Fibroblast of peridontal ligament (primary cell): ENCODE results near the gene USP12.
"Not testable (repeated sequence)": the region's sequence is repeated elsewhere in the genome, so short reads cannot be mapped to it uniquely, and the experiment has no call there.

Experiments
- DNase-seq: peaks from one replicate; pipeline ENCODE4 v3.0.0-alpha.2; 2010; ENCODE audit errors: extremely low read depth

Gene USP12

GRCh38 chr13:27123445-27123844 lies 48.2 kb downstream of the USP12 start:
- DNase-seq, result not testable (repeated sequence)

DNA sequence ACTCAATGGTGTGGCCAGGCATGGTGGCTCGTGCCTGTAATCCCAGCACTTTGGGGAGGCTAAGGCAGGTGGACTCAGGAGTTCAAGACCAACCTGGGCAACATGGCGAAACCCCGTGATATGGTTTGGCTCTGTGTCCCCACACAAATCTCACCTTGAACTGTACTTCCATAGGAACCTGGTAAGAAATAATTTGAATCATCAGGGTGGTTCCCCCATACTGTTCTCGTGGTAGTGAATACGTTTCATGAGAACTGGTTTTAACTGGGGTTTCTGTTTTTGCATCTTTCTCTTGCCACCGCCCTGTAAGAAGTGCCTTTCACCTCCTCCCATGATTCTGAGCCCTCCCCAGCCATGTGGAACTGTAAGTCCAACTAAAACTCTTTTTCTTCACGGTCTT lies 49.6 kb downstream of the USP12 start:
- DNase-seq, result no peak

DNA sequence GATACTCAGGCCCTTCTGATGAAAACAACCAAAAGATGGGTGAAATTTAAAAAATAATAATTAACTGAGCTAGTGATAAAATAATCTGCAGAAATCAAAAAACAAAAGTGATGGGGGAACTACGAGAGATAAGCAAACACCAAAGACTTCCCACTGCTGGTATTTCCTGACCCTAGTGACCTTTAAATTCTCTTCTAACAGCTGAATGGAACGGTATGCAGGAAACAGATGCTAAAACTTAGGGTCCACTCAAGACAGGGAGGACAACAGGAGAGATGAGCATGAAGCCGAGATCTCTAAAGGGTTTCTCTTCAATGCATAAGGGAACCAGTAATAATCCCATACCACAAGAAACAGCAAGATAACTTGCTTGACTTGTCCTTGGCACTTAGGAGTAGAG lies 50.8 kb downstream of the USP12 start:
- no peak for DNase-seq

GRCh38 chr13:27120011-27120410 lies 51.6 kb downstream of the USP12 start:
- DNase-seq, result peak; percentile 77

DNA sequence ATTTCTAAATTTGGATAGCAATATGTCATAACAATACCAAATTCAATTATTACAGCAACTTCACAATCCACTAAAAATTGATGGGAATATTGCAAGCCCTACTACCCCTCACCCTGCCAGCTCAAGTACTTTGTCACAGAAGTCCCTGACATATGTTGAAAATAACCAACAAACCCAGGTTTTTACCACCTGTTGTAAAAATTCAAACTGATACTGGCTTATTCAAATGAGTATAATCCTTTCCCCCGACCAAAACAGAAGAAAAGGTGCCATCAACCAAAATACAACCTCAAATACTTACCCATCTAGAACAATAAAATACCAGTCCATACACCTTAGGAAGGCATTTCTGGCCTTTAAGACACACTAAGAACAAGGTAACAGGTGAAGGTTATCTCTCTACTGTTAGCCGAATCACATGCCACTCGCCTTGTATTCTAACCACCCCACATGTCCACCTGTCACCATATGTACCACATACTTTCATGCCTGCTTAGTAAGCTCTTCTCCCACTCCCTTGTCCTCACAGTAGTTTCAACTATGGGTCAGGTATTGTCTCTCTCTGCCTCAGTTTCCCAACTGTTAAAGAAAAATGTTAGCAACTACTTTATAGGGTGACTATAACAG lies 53.1 kb downstream of the USP12 start:
- DNase-seq, result no peak

DNA sequence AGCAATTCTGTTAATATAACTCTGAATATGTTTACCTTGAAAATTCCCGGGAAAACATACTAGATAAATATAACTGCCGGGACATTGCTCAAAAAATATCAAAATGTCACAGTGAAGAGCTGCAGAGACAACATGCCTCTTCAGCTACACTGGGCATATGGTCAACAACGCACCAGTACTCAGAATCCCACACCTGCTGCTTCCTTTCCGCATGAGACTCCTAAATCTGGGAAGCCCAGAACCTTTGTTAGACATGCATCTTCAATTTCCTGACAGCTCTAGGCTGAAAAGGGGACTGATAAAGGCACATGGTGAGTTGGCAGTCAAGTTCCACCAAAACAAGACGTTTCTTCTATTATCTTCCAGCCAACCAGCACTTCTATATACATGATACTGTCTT lies 53.7 kb downstream of the USP12 start:
- no peak for DNase-seq

GRCh38 chr13:27117158-27117557 lies 54.5 kb downstream of the USP12 start:
- DNase-seq, result peak; percentile 58

GRCh38 chr13:27113436-27113835 lies 58.2 kb downstream of the USP12 start:
- no peak for DNase-seq

- no peak for DNase-seq
Measured at GRCh38 chr13:27112006-27112405, 59.6 kb downstream of the USP12 start.

DNA sequence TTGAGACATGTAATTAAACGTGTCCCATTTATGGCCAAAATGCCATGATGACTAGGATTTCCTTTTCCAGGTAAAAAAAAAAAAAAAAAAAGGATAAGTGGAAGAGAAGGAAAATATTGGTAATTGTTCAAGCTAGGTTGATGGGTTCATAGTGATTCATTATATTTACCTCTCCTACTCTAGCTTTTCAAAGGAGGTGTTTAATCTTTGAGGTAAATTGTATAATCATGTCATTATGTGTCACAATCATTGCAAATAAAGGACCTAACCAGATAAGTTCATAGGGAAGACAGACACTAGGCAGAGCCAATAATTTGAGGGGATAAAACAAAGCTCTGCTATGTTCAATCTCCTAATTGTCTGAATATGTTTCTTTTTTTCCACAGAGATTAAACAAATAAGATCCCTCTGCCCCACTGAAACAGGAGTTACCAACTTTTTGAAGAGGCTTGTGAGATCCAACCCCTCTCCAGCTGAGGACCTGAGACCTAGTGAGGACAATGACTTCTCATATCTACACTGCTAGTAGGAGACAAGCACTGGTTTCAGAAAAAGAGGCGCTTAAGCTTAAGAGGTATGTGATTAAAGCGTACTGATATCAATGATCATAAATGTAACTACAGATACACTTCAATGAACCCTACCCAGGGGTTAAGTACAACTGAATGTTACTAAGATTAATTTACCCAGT lies 61.4 kb downstream of the USP12 start:
- DNase-seq, result no peak

- no peak for DNase-seq
Measured at GRCh38 chr13:27106144-27106543, 65.5 kb downstream of the USP12 start.

- DNase-seq, result no peak
Measured at GRCh38 chr13:27104606-27105005, 67.0 kb downstream of the USP12 start.

DNA sequence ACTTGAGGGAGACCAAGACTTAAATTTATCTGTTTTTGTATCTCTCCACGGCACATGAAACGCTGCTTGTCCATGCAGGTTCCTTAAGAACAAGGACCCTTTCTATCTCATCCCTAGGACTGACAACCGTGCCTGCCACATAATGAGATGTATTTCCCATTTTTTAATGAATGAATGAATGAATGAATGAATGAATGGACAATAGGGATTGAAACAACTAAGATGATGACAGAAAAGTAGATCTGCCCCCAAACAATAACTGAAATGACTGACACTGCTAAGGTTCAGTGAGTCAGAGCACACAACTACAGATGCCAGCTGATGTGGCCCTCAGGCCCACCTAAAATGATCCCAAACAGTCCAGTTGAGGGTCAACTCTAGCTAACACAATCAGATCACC lies 69.8 kb downstream of the USP12 start:
- DNase-seq, result no peak

GRCh38 chr13:27101289-27101688 lies 70.3 kb downstream of the USP12 start:
- DNase-seq, result no peak

DNA sequence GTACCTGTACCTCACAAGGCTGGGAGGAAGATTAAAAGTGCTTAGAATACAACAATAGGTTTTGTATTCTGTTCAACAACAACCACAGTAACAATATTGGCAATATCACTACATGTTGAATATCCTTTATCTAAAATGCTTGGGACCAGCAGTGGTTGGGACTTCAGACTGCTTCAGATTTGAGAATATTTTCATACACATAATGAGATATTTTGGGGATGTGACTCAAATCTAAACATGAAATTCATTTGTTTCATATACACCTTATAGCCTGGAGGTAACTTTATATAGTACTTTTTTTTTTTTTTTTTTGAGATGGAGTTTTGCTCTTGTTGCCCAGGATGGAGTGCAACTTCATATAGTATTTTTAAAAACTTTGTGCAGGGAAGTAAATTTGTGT lies 73.9 kb downstream of the USP12 start:
- no peak for DNase-seq

- no peak for DNase-seq
Measured at GRCh38 chr13:27091451-27091850, 80.2 kb downstream of the USP12 start.

DNA sequence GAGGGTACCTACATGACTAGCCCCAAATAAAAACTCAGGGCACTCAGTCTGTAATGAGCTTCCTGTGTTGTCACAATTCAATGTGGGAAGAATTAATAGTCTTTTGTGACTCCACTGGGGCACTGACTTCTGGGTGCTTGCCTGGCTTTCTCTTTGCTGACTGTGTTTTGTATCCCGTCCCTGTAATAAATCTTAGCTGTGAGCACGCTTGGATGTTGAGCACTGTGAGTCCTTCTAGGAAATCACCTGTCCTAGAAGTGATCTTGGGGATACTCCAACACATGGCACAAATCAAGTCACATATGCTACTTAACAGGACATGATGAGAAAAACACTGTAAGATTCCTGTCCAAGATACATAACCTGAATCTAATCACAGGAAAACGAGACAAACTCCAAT lies 83.0 kb downstream of the USP12 start:
- no peak for DNase-seq

GRCh38 chr13:27086599-27087265 lies 84.9 kb downstream of the USP12 start:
- DNase-seq, result peak; percentile 11

GRCh38 chr13:27083183-27083582 lies 88.4 kb downstream of the USP12 start:
- DNase-seq, result no peak

GRCh38 chr13:27081893-27082679 lies 89.5 kb downstream of the USP12 start:
- no peak for DNase-seq

GRCh38 chr13:27080018-27080948 lies 91.3 kb downstream of the USP12 start:
- DNase-seq, result no peak
